Esophagus muscularis mucosa (tissue), 3 donors: ENCODE data around the gene PTGFRN.

Experiments used
- POLR2A ChIP-seq: fragments of 450-650 bp; IDR thresholded peaks from one replicate; pipeline ENCODE4 v1.6.1; 2017; ENCODE audit warnings: antibody characterized with exemption, moderate library complexity, mild to moderate bottlenecking, low read depth
- POLR2AphosphoS5 ChIP-seq, 2 donors: sonication (generic); formaldehyde crosslinking; IDR thresholded peaks; one replicate each; pipeline ENCODE4 v1.6.1; 2017; ENCODE audit warnings: antibody characterized with exemption in 2 of 2
- TF ChIP-seq, protein P1 (sequence below), 3 experiments: fragments of 200-600 bp in 2 of 3; fragments of 450-650 bp in 1 of 3; sonication (generic) in 2 of 3; IDR thresholded peaks; one replicate each; pipeline ENCODE4 v1.5.1; 2017 to 2019; ENCODE audit warnings: antibody characterized with exemption in 3 of 3, mild to moderate bottlenecking in 2 of 3, moderate library complexity in 1 of 3

DNA sequence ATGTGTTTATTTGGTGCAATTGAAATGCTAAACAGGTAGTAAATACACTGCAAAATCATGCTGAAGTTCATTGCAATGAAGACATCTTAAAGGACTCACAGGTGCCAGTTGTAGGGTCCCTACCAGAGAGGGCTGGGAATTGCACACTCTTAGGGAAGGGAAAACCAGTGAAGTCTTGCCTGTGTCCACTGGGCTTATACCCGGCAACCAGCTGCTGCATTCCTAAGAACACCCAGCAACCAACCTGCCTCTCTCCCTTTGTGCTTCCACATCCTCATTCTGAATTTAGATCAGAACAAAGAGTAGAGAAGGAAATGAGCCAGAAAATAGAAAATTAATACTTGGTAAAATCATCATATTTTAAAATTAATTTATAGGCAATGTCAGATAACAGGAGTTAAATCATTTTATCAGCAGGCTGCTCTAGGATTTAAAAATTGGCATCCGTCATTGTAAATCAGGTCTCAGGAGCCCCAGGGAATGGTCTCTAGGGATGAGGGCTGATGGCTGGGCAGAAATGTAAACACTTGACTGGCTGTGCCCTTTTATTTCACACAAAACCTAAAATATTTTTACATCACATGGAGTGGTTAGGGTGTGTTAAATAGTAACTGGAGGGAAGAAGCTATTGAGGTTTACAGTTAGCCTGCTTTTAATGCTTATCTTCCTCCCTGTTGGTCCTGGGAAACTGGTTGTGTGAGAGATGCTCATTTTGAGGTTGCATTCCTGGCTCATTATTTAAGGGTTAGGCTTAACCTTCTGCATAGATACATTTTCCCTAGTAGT lies 31.3 kb downstream of the PTGFRN start:
- TF ChIP-seq, protein P1, sequence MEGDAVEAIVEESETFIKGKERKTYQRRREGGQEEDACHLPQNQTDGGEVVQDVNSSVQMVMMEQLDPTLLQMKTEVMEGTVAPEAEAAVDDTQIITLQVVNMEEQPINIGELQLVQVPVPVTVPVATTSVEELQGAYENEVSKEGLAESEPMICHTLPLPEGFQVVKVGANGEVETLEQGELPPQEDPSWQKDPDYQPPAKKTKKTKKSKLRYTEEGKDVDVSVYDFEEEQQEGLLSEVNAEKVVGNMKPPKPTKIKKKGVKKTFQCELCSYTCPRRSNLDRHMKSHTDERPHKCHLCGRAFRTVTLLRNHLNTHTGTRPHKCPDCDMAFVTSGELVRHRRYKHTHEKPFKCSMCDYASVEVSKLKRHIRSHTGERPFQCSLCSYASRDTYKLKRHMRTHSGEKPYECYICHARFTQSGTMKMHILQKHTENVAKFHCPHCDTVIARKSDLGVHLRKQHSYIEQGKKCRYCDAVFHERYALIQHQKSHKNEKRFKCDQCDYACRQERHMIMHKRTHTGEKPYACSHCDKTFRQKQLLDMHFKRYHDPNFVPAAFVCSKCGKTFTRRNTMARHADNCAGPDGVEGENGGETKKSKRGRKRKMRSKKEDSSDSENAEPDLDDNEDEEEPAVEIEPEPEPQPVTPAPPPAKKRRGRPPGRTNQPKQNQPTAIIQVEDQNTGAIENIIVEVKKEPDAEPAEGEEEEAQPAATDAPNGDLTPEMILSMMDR (IDR thresholded peaks at IDR 0.05), result no peak
- no peak for TF ChIP-seq POLR2A
- no peak for TF ChIP-seq POLR2AphosphoS5 (IDR thresholded peaks at IDR 0.05)
